Adipocyte (in vitro differentiated cells): Measurements from ENCODE around the gene FOXN3.

Source experiments
- DNase-seq: peaks from one replicate; pipeline ENCODE4 v3.0.0-alpha.2; 2015; ENCODE audit warnings: low read depth
- H3K27me3 ChIP-seq: replicated peaks from 2 replicates; pipeline ENCODE4 v1.7.0; 2013; ENCODE audit warnings: mild to moderate bottlenecking, low read length, moderate library complexity; ENCODE audit not compliant: control insufficient read depth, insufficient read depth
- H3K36me3 ChIP-seq: 2 replicates; pipeline ENCODE4 v1.7.0; 2013; ENCODE audit warnings: low read length, mild to moderate bottlenecking, moderate library complexity; ENCODE audit not compliant: control insufficient read depth, insufficient read depth, severe bottlenecking
- H3K4me1 ChIP-seq: 2 replicates; pipeline ENCODE4 v1.7.0; 2013; ENCODE audit warnings: mild to moderate bottlenecking, low read length, moderate library complexity; ENCODE audit not compliant: control insufficient read depth, insufficient read depth
- H3K4me3 ChIP-seq: 2 replicates; pipeline ENCODE4 v1.7.0; 2013; ENCODE audit warnings: mild to moderate bottlenecking, low read length, moderate library complexity
- H3K9ac ChIP-seq: 2 replicates; pipeline ENCODE4 v1.7.0; 2013; ENCODE audit warnings: mild to moderate bottlenecking, low read length, moderate library complexity
- H3K9me3 ChIP-seq: 2 replicates; pipeline ENCODE4 v1.7.0; 2013; ENCODE audit warnings: mild to moderate bottlenecking, low read length, moderate library complexity; ENCODE audit not compliant: control insufficient read depth

The FOXN3 gene

GRCh38 chr14:89178376-89178775, 238.7 kb downstream of the FOXN3 start:
- H3K9ac ChIP-seq = no peak overlapping the region
- peaks cover 35% of the 10 kb centered on the region for H3K36me3 ChIP-seq
- peaks cover 5% of the 10 kb centered on the region for H3K4me1 ChIP-seq
- H3K4me3 ChIP-seq = no peak overlapping the region
- no peak for DNase-seq
- no peaks in the 10 kb centered on the region for H3K9me3 ChIP-seq
- no peaks in the 10 kb centered on the region for H3K27me3 ChIP-seq

DNA sequence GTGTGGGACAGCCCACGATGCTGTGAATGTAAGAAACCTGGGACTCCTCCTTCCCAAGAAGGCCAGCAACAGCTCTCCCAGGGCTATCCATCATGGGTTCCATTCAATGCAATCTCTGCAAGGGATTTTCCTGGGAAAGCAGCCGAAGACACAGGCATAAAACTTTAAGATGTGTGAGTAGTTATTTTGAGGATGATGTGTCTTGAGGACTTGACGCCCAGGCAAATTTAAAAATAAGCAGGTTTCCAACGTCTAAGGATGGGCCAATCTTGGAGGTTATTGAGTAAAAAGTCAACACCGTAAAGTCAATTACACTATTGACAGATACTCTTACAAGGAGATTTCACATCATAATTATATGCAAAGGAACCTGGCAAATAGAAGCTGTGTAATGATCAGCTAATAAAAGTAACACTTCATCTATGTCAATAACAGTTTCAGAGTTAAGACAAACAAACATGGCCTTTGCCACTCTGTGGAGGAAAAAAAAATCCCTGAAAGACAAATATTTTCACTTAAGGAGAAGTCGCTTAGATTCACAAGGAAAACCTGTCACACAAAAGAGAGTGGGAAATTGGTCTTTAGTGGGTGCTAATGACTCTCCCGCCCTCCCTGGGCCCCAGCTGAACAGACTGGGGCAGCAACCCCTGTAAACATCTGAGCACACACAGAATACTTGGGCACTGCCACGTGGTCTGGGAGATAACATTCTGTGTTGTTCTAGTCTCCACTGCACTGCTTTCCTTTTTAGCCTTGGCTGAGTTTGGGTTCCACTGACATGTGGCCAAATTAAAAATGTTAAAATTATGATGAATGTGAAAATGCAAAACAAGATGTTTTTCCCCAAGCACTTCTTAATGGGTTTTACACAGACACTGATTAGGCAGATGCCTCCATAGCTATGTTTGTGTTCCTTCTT, 240.9 kb downstream of the FOXN3 start:
- Histone ChIP-seq H3K36me3 (peaks cover 35% of the 10 kb centered on the region), H3K4me3 (no peak overlapping the region), H3K9ac (no peak overlapping the region), H3K4me1 (peaks cover 5% of the 10 kb centered on the region), H3K27me3 (no peaks in the 10 kb centered on the region), H3K9me3 (no peaks in the 10 kb centered on the region)
- no peak for DNase-seq

GRCh38 chr14:89171628-89172027, 245.4 kb downstream of the FOXN3 start:
- Histone ChIP-seq H3K27me3 (no peaks in the 10 kb centered on the region), H3K9me3 (no peaks in the 10 kb centered on the region), H3K4me1 (peaks cover 7% of the 10 kb centered on the region), H3K9ac (no peak overlapping the region), H3K4me3 (no peak overlapping the region), H3K36me3 (peaks cover 34% of the 10 kb centered on the region)
- no peak for DNase-seq

DNA sequence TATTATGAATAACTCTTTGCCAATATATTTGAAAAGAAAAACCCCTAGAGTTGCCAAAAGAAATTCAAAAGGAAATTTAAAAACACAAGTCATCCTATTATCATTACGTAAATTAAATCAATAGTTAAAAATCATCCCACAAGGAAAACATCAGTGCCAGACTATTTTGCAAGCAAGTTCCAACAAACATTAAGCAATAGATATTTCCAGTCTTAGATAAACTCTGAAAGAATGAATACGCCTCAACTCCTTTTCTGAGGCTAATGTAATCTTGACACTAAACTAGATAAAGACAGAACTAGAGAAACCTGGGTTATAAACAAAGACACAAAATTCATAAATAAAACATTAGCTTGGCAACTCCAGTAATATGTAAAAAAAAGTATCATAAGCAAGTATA, 245.9 kb downstream of the FOXN3 start:
- peaks cover 7% of the 10 kb centered on the region for H3K4me1 ChIP-seq
- H3K9me3 ChIP-seq = no peaks in the 10 kb centered on the region
- peaks cover 34% of the 10 kb centered on the region for H3K36me3 ChIP-seq
- H3K4me3 ChIP-seq = no peak overlapping the region
- H3K27me3 ChIP-seq = no peaks in the 10 kb centered on the region
- no peak overlapping the region for H3K9ac ChIP-seq
- peak; percentile 51 for DNase-seq

DNA sequence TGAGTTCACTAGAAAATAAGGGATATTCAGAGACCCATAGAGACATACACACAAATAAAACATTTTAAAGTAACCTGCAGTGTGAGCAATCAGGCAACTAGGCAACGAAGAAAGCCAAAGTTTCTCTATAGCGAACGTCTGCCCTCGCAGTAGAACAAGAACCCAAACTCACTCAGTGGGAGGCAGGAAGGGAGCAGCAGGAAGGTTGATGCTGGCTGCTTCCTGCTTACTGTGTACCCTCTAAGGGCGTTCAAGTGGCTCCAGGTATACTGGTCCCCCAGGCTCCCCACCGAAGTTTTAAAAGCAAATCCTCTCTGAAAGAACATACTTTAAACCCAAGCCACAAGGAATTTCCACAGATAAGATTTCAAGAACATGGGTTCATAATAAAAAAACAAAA, 249.3 kb downstream of the FOXN3 start:
- peaks cover 17% of the 10 kb centered on the region for H3K4me1 ChIP-seq

GRCh38 chr14:89166633-89167032, 250.4 kb downstream of the FOXN3 start:
- Histone ChIP-seq H3K9ac (no peak overlapping the region), H3K27me3 (no peaks in the 10 kb centered on the region), H3K9me3 (no peaks in the 10 kb centered on the region), H3K36me3 (peaks cover 39% of the 10 kb centered on the region), H3K4me1 (peaks cover 17% of the 10 kb centered on the region), H3K4me3 (no peak overlapping the region)
- no peak for DNase-seq

More for the DNA sequence above, 249.3 kb downstream of the FOXN3 start:
- Histone ChIP-seq H3K9ac (no peak overlapping the region), H3K36me3 (peaks cover 28% of the 10 kb centered on the region), H3K9me3 (no peaks in the 10 kb centered on the region), H3K4me3 (no peak overlapping the region), H3K27me3 (no peaks in the 10 kb centered on the region)
- no peak for DNase-seq

DNA sequence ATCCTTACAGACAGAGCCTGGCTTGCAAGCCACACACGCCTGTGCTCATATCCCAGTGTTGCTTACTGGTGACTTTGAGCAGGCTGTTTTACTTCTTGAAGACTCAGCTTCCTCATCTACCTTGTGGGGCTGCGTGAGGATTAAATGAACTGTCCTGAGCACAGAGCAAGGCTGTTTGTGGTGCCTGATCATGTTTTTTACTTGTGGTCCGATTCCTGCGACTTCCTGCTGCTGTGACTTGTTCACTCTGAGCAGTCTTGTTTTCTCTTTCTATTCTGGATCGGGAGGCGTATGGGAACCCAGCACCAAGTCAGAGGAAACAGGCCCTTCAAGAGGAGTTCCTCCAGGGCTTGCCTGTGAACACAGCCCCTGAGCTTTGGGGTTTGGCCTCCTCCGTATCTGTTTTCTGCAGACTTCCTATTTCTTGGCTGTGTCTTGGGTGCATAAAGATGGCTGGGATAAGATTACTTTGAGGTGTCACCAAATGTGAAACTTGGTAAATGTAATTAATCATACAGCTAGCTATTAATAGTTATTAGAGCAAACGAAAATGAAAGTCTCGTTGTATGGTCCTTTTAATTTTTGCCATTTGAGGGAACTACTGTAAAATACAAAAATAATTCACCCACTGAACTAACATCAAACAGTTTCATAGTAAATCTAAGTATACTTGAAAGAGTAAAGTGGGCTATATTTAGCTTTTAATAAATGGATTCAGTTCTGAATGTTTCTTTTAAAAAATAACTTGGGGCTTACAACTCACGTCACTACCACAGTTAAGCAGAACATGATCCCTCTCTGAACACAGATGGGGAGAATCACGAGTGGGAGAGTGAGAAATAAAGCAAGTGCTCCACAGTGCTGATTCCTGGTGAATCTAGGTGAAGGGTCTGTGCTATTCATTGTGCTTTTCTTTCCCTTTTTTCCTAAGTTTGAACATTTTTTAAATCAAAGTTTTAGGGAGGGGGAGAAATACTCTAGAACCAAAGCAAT, 251.5 kb downstream of the FOXN3 start:
- peak overlapping the region; percentile 23 for H3K9ac ChIP-seq
- no peaks in the 10 kb centered on the region for H3K9me3 ChIP-seq
- H3K27me3 ChIP-seq = no peaks in the 10 kb centered on the region
- DNase-seq = no peak
- peak overlapping the region; percentile 24 for H3K4me3 ChIP-seq
- peaks cover 12% of the 10 kb centered on the region for H3K4me1 ChIP-seq
- peaks cover 41% of the 10 kb centered on the region for H3K36me3 ChIP-seq

DNA sequence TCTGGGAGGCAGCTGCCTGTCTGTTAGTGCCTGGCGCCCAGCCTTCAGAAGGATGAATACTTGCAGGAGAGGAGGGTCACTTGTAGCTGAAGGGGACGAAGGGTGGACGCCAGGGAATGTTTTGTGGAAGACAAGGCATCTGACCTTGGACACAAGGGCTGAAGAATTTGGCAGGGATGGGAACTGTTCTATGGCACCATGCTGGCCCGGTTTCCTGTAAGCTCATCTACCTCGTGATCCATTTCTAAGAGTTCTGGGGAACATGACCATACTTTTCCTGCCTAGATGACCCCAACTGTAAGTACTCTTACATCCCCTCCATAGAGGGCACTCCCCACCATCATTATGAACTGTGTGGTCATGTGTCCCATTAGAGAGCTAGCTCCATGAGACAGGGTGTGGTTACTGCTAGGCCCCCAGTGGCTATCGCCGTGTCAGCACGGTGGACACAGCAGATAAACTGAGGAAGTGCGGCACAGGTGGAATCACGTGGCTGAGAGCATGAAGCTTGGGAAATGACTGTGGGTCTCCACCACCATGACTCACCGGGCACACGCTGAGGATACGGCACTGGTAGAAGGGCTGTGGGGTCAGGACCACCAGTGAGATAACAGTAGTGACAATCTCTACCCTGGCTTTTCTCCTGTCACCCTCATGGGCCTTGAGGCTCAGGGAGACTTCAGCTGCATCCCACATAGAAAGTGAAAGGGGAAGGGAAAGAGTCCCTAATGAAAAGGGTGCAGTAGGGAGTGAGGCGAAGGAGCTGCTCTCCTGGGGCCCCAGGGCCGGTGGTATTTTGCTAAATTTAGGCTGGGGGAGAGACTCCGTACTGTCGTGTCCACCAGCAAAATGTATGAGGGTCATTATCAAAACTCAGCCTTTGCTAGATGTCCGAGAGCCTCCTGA, 252.6 kb downstream of the FOXN3 start:
- Histone ChIP-seq H3K36me3 (peaks cover 41% of the 10 kb centered on the region), H3K27me3 (no peaks in the 10 kb centered on the region), H3K9me3 (no peaks in the 10 kb centered on the region), H3K4me1 (peaks cover 10% of the 10 kb centered on the region), H3K9ac (peak overlapping the region; percentile 23), H3K4me3 (no peak overlapping the region)
- DNase-seq = no peak

DNA sequence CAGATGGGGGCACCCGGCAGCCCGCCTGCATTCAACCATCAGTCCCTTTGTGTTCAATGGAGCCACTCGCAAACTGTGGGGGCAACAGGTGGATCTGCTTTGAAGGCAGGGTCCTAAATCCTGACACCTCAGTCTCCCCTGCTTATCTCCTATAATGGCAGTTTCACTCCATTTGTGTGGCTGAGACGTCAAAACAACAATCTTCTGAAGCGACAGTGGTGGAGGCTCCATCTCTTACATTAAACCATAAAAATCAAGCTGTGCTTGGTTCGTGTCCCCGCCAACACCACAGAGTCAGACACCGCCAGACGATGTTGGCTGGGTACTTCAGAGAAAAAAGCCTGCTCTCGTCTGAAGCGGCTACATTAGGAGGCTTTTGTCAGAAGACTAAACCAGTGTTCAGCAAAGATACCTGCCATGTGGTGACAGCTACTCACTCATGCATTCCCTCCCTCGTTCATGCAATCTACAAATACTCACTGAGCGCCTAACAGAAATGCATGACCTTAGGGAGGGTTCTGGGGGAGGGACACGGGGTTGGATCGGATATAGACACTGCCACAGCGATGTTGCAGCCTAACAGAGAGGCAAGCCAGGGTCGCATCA, 253.9 kb downstream of the FOXN3 start:
- DNase-seq = no peak
- Histone ChIP-seq H3K4me3 (no peak overlapping the region), H3K9ac (no peak overlapping the region), H3K4me1 (peaks cover 10% of the 10 kb centered on the region), H3K36me3 (peaks cover 41% of the 10 kb centered on the region), H3K27me3 (no peaks in the 10 kb centered on the region), H3K9me3 (no peaks in the 10 kb centered on the region)

DNA sequence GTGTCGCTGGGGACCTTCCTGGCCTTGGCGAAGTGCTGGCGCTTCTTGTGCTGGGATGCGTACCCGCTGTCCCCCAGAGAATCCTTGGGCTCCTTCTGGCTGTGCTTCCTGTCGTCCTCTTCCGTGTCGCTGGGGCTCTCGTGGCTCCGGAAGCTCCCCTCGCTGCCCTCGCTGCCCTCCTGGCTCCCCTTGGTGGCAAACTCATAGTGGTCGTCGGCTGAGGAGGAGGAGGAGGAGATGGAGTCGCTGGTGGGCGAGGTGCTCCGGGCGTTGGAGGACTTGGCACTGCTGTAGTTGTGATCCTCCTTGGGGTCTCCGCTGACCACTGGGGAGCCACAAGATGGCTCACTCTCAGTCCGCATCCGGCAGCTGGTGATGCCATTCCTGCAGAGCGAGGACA, 254.4 kb downstream of the FOXN3 start:
- no peaks in the 10 kb centered on the region for H3K9me3 ChIP-seq
- no peak overlapping the region for H3K4me3 ChIP-seq
- no peak for DNase-seq
- no peak overlapping the region for H3K9ac ChIP-seq
- no peaks in the 10 kb centered on the region for H3K27me3 ChIP-seq
- peaks cover 10% of the 10 kb centered on the region for H3K4me1 ChIP-seq
- H3K36me3 ChIP-seq = peaks cover 39% of the 10 kb centered on the region
